ENCODE measurements around the gene WNT16. TPM values are rescaled to one million over a fixed set of nuclear protein-coding genes. Genes with fewer than 3 reads are reported as not detected.
"Not testable (repeated sequence)": the region's sequence is repeated elsewhere in the genome, so short reads cannot be mapped to it uniquely, and the experiment has no call there.

The WNT16 gene
- total RNA-seq, 1 experiment from 2014 or later, result not detected

DNA sequence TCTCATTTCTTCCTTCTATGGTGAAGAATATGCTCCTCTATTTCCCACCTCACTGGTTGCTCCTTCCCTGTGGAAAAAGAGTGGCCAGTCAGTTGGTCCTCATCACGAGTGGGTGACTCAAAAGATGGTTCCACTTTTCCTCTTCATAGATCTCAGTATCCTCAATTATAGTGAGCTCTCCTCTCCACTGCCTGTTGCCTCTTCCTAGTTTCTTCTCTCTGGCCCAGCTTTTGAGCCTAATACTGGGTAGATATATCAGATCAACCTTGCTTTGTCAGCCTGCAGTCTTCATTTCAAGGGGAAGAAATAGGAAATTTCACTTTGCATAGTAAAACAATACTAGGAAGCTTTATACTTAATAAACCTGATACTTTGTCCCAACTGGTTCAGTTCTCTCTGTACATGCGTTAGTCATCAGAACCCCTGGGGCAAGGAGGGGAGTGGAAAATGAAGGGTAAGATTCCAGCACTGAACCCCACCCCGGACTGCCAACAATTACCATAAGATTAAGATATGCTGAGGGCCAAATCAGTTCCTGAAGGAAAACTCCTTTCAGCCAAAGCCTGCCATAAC, 15.5 kb upstream of the WNT16 start:
- Histone ChIP-seq H3K9ac (ENCODE audit: low read length) (no peak overlapping the region), H3K4me1 (ENCODE audit: insufficient read depth, low read length) (peaks cover 9% of the 10 kb centered on the region), H3K4me3 (ENCODE audit: low read length) (no peak overlapping the region), H3K9me3 (ENCODE audit: low read length) (no peaks in the 10 kb centered on the region), H3K36me3 (ENCODE audit: low read depth, low read length) (no peaks in the 10 kb centered on the region), H3K9me2 (replicated peaks; ENCODE audit: low read length) (no peaks in the 10 kb centered on the region), H3K79me2 (ENCODE audit: low read length) (no peaks in the 10 kb centered on the region), H3K27ac (ENCODE audit: low read length) (no peak overlapping the region), H3K27me3 (ENCODE audit: low read length) (no peaks in the 10 kb centered on the region), H2AFZ (ENCODE audit: low read length) (no peak overlapping the region), H4K20me1 (ENCODE audit: low read length) (no peaks in the 10 kb centered on the region), H3K4me2 (ENCODE audit: low read length) (peak overlapping the region; percentile 12; the same call in 1 of the 2 replicates), H3F3A (ENCODE audit: low read length, unreplicated experiment) (no peaks in the 10 kb centered on the region)
- CTCF ChIA-PET, result no interaction called here
- intact Hi-C loops (cut with micrococcal nuclease), result no loop called here
- TF ChIP-seq, protein P1, sequence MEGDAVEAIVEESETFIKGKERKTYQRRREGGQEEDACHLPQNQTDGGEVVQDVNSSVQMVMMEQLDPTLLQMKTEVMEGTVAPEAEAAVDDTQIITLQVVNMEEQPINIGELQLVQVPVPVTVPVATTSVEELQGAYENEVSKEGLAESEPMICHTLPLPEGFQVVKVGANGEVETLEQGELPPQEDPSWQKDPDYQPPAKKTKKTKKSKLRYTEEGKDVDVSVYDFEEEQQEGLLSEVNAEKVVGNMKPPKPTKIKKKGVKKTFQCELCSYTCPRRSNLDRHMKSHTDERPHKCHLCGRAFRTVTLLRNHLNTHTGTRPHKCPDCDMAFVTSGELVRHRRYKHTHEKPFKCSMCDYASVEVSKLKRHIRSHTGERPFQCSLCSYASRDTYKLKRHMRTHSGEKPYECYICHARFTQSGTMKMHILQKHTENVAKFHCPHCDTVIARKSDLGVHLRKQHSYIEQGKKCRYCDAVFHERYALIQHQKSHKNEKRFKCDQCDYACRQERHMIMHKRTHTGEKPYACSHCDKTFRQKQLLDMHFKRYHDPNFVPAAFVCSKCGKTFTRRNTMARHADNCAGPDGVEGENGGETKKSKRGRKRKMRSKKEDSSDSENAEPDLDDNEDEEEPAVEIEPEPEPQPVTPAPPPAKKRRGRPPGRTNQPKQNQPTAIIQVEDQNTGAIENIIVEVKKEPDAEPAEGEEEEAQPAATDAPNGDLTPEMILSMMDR (conservative IDR thresholded peaks at IDR 0.05; ENCODE audit: low read depth, low read length), result no peak
- no peak for TF ChIP-seq EZH2 (IDR thresholded peaks at IDR 0.05; ENCODE audit: low read length, unreplicated experiment)
- TF ChIP-seq EZH2phosphoT487 (IDR thresholded peaks at IDR 0.05; ENCODE audit: borderline replicate concordance, low read length), result no peak
- DNase-seq, result peak; percentile 39
- ATAC-seq, result peak; percentile 75
- POLR2A ChIA-PET (ENCODE audit: unreplicated experiment), result no interaction called here
- no TSS peak for BruUV-seq (replicated peaks)

- POLR2A ChIA-PET (ENCODE audit: unreplicated experiment), result interaction anchor here (0.6 kb wide), 2 partner anchors 186 to 279 kb away, joined by 3 read pairs; no protein-coding TSS in a partner anchor
- H3K79me2 ChIP-seq (ENCODE audit: low read length), result no peaks in the 10 kb centered on the region
- H3K9me3 ChIP-seq (ENCODE audit: low read length), result no peaks in the 10 kb centered on the region
- ATAC-seq (peak; percentile 15; the same call in 1 of the 2 replicates), DNase-seq (no peak)
- no peaks in the 10 kb centered on the region for H3F3A ChIP-seq (ENCODE audit: low read length, unreplicated experiment)
- H3K27ac ChIP-seq (ENCODE audit: low read length), result no peak overlapping the region
- H3K9ac ChIP-seq (ENCODE audit: low read length), result no peak overlapping the region
- no peak overlapping the region for H2AFZ ChIP-seq (ENCODE audit: low read length)
- H3K4me2 ChIP-seq (ENCODE audit: low read length), result peak overlapping the region; percentile 12; the same call in 1 of the 2 replicates
- no peaks in the 10 kb centered on the region for H3K27me3 ChIP-seq (ENCODE audit: low read length)
- CTCF ChIA-PET, result no interaction called here
- H3K9me2 ChIP-seq (replicated peaks; ENCODE audit: low read length), result no peaks in the 10 kb centered on the region
- H3K4me3 ChIP-seq (ENCODE audit: low read length), result no peak overlapping the region
- H3K4me1 ChIP-seq (ENCODE audit: insufficient read depth, low read length), result peaks cover 9% of the 10 kb centered on the region
- H4K20me1 ChIP-seq (ENCODE audit: low read length), result no peaks in the 10 kb centered on the region
- intact Hi-C loops (cut with micrococcal nuclease), result no loop called here
- TF ChIP-seq EZH2 (IDR thresholded peaks at IDR 0.05; ENCODE audit: low read length, unreplicated experiment) (no peak), EZH2phosphoT487 (IDR thresholded peaks at IDR 0.05; ENCODE audit: borderline replicate concordance, low read length) (no peak)
- TF ChIP-seq, protein P1 (conservative IDR thresholded peaks at IDR 0.05; ENCODE audit: low read depth, low read length), result no peak
- H3K36me3 ChIP-seq (ENCODE audit: low read depth, low read length), result no peaks in the 10 kb centered on the region
- BruUV-seq (replicated peaks), result no TSS peak
These were observed 14.8 kb upstream of the WNT16 start for GRCh38 chr7:121313793-121314676.

DNA sequence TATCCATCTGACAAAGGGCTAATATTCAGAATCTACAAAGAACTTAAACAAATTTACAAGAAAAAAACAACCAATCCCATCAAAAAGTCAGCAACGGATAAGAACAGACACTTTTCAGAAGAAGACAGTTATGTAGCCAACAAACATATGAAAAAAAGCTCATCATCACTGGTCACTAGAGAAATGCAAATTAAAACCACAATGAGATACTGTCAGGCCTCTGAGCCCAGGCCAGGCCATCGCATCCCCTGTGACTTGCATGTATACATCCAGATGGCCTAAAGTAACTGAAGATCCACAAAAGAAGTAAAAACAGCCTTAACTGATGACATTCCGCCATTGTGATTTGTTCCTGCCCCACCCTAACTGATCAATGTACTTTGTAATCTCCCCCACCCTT, 13.6 kb upstream of the WNT16 start:
- H3K27ac ChIP-seq (ENCODE audit: low read length); H3K27me3 ChIP-seq (ENCODE audit: low read length); H3K9ac ChIP-seq (ENCODE audit: low read length); H3K4me1 ChIP-seq (ENCODE audit: insufficient read depth, low read length); intact Hi-C loops (cut with micrococcal nuclease); H3K36me3 ChIP-seq (ENCODE audit: low read depth, low read length); ATAC-seq; H3K79me2 ChIP-seq (ENCODE audit: low read length); H3K4me3 ChIP-seq (ENCODE audit: low read length); DNase-seq; BruUV-seq (replicated peaks); H3K9me3 ChIP-seq (ENCODE audit: low read length); CTCF ChIA-PET; H3K4me2 ChIP-seq (ENCODE audit: low read length); H3K9me2 ChIP-seq (replicated peaks; ENCODE audit: low read length); H2AFZ ChIP-seq (ENCODE audit: low read length); POLR2A ChIA-PET (ENCODE audit: unreplicated experiment); H3F3A ChIP-seq (ENCODE audit: low read length, unreplicated experiment); H4K20me1 ChIP-seq (ENCODE audit: low read length): not testable (repeated sequence)

All from PC-3 (cell line).